HG03354 (cell line): ENCODE data around the gene ETFA.

Source experiments
- ATAC-seq: cut with Tn5 transposase; IDR thresholded peaks from one replicate; pipeline ENCODE4 v1.9.1; 2021; ENCODE audit warnings: mild to moderate bottlenecking; ENCODE audit not compliant: unreplicated experiment, poor library complexity, severe bottlenecking

The ETFA gene

GRCh38 chr15:76234337-76234889, 76.9 kb downstream of the ETFA start:
- ATAC-seq: no peak

DNA sequence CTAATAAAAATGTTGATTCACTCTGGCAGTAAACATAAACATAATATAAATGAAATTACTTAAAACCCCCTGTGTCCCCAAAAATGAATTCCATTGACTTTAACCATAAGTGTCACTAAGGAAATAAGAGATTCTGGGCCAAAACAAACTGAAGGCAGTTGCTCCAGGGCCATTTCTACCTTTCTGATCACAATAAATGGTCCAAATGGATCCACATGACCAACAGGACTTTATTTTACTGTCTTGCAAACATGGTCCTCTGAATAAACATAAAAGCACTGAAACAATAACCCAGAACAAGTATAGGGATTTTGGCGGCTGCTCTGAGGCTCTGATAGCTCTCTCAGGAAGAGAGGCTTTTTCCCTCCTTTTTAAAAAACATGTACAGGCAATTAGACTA, 77.3 kb downstream of the ETFA start:
- ATAC-seq: no peak

DNA sequence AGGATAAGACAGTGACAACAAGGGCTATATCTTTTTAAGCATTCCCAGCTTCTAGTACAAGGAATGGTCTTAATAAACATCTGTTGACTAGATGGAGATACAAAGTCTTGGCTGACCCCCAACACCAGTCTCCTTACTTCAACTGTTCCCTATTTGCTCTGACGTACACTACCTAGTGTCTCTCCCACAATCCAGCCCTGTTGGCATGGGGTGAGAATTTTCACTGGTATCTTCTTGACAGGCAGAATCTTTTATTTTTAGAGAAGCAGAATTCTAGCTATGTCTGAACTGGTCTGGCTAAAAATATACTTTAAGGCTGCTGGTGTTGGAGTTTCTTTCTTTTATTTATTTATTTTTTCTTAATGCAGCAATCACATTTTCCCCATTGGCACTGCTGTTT, 82.0 kb downstream of the ETFA start:
- ATAC-seq: no peak

DNA sequence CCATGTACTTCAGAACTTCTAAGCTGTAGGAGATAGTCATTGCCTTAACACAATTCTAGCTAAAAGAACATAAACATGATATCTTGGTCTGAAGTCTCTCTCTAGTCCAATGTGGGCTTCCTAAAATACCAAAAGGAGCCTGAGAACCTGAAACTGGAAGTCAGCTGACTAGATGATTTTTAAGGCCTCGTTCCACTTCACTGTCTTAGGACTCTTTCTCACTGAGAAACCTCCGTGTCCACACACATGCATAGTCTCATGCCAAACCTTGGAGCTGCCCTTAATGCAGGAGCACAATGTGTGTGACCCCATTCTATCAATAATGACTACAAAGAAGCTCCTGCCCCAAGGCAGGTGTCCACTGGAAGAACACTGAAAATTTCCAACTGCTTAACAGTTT, 87.7 kb downstream of the ETFA start:
- no peak for ATAC-seq

GRCh38 chr15:76222159-76222558, 89.1 kb downstream of the ETFA start:
- ATAC-seq: no peak

DNA sequence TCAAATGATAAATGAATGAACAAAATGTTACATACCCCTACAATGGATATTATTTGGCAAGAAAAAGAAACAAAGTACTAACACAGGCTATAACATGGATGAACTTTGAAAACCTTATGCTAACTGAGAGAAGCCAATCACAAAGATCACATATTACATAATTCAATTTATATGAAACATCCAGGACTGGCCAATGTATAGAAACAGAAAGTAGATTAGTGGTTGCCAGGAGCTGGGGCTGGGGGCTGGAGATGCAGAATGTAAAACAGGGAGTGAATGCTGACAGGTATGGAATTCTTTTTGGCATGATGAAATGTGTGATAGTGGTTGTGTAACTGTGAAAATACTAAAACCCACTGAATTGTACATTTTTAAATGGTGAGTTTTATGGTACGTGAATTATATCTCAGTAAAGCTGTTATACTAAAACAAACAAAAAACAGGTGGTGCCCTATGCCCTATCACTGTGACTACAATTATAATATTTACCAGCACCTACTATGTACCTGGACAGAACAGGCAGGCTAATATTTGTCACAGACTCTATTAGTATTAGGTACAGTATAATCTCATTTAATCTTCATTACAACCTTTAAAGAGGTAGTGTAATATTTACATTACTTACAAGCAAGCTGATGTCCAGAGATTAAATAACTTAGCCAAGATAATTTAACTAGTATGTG, 90.0 kb downstream of the ETFA start:
- ATAC-seq: no peak

DNA sequence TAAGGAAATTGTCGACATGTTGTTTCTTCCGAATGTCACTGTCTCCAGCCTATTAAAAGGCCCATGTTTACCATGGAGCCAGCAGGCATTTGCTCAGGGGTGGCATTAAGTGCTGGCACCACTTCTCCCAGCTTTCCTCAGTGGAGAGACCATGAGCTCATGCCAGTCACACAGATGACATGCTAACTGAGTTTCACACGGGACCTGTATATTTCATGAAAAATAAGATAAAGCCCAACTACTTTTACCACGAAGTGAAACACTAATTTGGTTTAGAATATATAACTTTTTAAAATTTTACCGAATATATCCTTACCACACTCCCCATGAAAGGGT, 93.4 kb downstream of the ETFA start:
- ATAC-seq: no peak

DNA sequence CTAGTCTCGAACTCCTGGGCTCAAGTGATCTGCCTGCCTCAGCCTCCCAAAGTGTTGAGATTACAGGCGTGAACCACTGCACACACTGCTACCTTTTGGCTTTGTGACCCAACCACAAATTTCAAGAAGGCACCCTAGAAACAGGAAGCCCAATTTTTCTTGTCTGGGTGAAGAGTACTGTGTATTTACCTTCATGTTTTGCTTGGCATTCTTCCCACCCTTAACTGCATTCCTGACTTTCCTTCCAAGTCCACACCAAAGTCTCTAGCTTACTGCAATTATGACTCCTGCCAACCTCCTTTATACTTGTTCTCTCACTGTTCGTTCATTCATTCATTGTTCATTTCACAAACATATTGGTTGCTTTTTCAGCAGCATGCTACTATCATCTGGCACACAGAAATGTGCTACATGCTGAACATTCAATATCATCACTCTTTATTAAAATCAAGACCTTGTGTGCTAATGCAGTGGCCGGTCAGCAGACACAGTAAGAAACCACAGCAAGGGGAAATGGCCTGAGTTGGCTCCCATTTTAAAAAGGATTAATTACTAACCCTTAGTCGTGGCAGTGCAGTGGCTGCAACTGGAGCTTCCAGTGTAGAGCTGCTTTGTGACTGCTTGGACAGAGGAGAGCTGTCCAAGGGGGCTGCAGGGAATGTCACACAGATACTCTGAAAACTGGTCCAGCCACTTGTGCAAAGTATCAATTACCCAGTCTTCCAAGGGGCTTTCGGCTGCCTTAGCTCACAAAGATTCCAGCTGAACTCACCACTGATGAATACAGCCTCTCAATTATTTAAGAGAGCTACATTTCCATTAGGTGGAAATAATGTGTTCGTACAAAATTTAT, 94.0 kb downstream of the ETFA start:
- no peak for ATAC-seq

DNA sequence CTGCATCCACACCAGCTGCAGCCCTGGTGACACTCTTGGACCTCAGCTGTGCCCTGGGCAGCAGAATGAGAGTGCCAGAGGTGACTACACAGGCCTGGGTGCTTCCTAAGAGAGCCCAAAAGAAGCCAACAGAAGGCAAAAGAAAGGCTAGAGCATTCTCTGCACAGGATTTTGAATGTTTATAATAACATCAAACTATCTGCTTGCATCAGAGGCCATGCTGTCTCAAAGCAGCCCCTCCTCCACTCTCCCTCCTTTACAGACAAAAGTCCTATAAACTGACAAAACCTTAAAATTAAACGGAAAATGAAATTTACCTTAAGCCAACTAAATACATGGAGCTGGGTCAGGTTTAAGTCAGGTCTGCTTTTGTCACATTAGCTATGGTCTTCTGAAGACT, 95.6 kb downstream of the ETFA start:
- no peak for ATAC-seq

DNA sequence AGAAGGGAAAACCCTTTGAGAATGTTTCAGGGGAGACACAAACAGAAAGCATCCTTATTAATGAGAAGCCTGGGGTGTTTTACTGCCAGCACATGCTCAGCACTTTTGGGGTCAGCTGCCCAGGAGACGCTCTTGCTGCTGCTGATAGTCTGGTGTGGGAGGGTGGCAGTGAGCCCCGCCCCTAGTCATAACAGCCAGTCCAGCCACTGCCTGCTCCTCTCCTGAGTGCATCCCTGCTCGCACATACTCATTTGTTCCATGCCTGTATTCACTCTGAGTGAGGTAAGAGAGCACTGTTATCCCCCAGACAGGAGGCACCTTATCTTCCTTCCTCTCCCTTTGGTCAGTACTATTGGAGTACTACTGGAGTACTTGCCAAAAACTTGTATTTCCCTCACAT, 101.3 kb downstream of the ETFA start:
- no peak for ATAC-seq

- no peak for ATAC-seq
Observed at GRCh38 chr15:76209523-76209922, 101.7 kb downstream of the ETFA start.

- ATAC-seq: no peak
Observed at GRCh38 chr15:76208786-76209424, 102.4 kb downstream of the ETFA start.

GRCh38 chr15:76208084-76208785, 103.0 kb downstream of the ETFA start:
- no peak for ATAC-seq

GRCh38 chr15:76206325-76206976, 104.8 kb downstream of the ETFA start:
- ATAC-seq: no peak

GRCh38 chr15:76204916-76205460, 106.3 kb downstream of the ETFA start:
- no peak for ATAC-seq

DNA sequence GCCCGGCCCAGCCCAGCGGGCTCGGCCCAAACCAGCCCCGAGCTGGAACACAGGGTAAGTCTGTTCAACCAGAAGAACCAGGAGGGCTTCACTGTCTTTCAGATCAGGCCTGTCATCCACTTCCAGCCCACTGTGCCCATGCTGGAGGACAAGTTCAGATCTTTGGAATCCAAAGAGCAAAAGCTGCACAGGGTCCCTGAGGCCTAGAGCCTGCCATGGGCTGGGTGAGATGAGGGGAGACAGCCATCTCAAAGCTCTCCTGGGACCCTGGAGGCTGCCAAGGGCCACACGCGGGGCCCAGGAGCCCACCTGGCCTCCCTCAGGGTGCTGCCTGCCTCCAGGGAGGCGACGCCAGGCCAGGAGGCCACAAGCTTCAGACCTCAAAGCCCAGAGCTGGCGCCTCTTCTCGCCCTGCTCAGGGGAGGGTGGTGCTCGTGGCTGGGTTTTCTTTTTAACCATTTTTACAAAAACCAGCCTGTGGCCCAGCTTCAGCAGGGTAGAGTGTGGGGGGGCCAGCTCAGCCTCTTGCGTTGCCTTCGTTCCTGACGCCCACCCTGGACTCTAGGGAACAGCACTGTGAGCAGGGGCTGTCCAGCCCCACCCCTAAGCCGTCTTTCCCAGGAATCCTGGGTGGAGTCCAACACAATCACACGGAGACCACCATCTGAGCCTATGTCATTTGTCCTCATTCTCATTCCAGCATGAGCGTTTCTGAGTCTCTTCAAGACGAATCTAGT, 107.0 kb downstream of the ETFA start:
- no peak for ATAC-seq

- no peak for ATAC-seq
Observed at GRCh38 chr15:76203346-76204108, 107.7 kb downstream of the ETFA start.
